GM18867 (cell line): ENCODE results near the gene POLD4.

Source experiments
- ATAC-seq: cut with Tn5 transposase; IDR thresholded peaks from one replicate; pipeline ENCODE4 v1.9.1; 2021; ENCODE audit warnings: mild to moderate bottlenecking, moderate library complexity; ENCODE audit not compliant: unreplicated experiment

POLD4 gene

GRCh38 chr11:67389477-67389876, 36.1 kb upstream of the POLD4 start:
- no peak for ATAC-seq

DNA sequence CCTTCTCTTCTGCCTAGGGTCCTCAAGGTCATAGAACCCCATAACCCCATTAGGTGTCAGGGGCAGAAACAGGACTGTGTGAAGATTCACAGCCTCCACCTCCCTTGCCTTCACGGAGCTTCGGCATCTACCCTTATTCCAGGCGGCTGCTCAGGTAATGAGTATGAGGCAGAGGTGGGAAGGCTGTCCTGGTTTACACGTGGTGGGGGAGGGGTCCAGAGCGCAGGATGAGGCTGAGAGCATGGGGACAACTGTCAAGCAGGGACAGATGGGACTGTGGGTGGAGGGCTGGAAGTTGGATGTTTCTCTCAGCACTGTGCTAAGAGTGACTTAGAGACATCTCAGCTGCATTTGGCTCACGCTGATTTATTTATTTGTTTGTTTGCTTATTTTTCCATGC, 34.2 kb upstream of the POLD4 start:
- ATAC-seq: no peak

DNA sequence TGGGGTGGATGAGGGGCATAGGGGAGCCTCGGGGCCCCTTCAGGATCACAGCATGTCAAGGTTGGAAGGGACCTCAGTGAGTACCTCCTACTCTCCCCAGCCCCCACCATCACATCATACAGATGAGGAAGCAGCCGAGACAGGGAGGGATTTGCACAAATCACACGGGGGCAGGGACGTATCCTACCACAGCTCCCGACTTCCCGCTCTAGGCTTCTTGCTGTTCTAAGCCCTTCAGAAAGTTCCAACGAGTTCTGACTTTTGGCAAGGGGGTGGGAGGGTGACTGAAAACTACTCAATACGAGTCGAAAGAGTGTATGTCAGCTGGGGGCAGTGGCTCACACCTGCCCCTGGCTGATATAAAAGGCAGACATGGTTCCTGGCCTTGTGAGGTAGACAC, 33.7 kb upstream of the POLD4 start:
- no peak for ATAC-seq

DNA sequence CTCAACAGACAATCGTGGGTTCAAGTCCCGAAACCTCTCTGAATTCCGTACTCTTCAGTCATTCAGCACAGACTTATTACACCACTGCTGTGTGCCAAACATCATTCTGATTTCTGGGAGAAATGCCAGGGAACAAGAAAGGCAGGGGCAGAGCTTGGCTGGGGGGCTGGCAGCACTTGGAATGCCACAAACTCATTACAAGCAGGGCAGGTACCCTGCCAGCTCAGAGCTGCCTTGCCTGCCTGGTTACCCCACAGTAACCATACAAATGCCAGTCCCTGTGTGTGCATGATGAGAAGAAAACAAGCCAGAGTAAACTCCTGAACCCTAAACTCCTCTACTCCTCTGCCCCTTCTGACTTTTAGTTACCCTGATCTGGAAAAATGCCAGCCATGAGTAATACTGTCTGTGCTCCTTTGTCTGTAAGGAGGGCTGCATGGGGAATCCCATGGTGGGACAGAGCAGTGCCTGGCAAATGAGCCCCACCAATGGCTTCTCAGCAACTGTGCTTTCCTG, 31.6 kb upstream of the POLD4 start:
- no peak for ATAC-seq

GRCh38 chr11:67382276-67383136, 29.2 kb upstream of the POLD4 start:
- ATAC-seq: no peak

DNA sequence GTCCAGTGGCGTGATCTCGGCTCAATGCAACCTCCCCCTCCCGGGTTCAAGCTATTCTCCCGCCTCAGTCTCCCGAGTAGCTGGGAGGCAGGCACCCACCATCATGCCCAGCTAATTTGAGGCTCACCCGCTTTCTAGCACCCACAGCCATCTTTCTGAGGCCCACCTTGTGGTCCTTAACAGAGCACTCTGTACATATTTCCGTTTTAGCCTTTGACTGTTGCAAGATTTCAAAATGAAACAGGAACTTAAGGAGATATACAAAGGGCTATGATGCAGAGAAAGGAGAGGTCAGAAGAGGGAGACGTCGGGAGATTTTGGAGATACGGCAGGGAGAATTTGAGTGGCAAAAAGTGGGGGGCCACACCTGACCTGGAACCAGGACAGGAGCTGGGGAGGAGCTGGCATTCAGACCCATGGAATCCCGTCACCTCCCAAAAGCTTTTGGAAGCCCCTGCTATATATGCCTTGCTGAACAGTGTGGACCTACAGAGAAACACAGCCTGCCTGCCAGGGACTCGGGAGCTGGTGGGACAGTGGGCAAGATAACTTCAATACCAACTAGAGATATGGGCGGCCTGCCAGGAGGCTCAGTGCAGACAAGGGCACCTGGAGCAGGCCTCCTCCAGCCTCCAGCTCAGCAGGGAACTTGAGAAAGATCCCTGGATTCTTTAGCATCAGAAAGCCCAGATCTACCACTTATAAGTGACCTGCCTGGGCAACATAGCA, 28.1 kb upstream of the POLD4 start:
- ATAC-seq: no peak

DNA sequence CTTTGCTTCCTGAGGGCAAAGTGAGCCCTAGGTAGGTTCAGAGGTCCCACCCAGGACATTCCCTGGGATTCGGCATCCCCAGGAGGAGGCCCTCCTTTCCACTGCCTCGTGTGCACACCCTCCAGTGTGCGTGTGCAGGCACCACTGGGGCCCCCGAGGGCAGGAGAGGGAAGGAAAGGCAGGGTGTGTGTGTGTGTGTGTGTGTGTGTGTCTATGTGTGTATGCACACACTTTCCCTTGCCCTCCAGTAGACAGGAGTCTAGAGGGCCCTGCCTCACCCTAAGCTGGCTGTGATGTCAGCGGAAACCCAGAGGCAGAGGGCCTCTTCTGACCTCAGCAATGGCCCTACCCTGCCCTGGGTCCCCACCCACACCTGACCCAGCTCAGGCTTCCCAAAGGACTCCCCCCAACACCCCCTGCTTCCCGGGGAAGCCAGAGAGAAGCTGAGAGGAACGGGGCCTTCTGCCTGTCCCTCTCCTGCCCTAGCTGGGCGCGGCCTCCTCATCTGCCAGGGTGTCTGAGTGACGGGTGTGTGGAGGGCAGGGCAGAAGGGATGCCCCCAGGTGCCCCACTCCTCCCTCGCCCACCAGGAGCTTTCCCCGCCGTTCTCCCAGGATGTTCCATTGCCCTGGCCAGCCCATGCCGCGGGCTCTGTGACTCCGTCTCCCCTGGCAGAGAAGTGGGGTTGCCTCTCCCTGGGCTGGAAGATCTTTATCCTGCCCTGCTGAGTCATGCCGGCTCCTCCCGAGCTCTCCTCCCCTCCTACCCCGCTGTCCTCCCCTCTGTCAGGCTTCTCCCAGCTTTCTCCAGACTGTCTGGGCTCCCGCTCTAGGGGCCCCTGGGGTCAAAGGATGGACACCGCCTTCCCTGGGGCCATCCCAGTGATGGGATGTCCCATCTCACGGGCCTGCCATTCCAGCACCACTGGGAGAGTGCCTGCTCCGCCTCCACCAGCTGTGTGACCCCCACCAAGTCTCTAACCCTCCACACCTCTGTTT, 26.0 kb upstream of the POLD4 start:
- no peak for ATAC-seq

GRCh38 chr11:67378544-67378943, 25.2 kb upstream of the POLD4 start:
- ATAC-seq: no peak

GRCh38 chr11:67376873-67377808, 23.8 kb upstream of the POLD4 start:
- ATAC-seq: no peak

GRCh38 chr11:67376063-67376820, 22.9 kb upstream of the POLD4 start:
- ATAC-seq: no peak

GRCh38 chr11:67375320-67376055, 22.1 kb upstream of the POLD4 start:
- ATAC-seq: no peak

DNA sequence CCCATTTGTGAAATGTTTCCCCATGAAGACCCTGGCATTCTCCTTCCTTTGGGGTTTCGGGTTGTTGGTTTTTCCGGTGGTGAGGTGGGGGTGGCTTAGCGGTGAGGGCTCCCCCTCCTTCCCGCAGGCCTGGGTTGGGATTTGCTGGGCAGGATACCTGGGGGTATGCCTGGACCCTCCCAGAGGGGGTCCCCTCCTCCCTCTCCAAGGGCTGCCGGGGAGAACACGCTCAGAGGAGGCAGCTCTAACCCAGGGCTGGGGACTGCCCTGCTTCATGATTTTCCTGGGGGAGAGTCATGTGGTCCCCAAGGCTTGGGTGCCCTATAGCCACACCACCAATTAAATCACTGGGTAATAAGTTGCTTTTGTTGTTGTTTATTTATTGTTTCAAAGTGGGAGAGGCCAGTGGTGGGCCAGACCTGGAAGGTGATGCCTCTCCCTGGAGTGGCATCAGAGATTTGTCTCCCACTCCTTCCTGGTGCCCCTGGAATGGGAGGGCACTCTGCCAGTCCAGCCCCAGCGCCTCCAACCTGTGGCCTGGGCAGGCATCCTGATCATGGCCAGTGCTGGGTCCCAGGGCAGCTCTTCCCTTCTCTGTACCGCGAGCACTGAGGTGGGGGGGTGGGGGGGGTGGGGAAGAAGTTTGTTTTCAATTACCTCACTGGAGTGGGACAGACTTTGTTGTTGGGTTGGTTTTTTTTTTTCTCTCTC, 21.4 kb upstream of the POLD4 start:
- ATAC-seq: no peak

DNA sequence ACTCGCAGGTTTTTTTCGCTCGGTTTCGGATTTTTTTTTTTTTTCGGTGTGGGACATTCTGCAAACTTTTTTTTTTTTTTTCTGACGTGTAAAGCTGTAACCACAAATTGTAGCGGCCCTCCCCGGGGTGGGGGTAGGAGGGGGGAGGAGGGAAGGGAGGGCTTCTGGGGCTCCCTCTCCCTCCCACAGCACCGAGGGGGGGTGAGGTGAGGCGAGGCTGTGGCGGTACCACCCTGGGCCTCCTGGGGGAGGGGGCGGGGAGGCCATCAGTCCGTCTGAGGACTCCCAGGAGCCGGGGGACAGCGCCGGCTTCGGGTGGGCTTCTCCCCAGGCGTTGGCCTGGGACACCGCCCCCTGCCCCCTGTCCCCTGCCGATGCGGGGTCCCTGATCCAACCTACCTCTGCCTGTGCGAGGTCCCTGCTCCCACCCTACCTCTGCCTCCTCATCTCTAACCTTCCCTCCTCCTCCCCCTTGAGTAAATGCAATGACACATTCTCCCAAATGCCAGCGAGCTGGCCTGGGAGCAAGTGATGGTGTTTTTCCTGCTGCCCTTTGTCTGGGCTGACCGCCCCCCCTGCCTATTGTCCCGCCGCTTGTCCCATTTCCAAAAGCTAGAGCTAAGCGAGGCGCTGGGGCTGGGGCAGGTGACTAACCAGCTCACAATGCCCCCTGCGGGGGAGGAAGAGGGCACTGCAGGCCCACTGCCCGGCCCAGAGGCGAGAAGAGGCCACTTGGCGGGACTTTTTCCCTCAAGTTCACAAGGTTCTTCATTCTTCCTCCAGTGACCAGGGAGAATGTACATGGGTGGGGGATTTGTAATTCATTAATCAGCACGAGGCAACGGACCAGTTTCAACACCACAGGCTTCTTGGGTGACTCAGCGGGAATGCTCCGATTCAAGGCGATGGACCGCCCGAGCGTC, 20.6 kb upstream of the POLD4 start:
- ATAC-seq: no peak

GRCh38 chr11:67372993-67373647, 19.8 kb upstream of the POLD4 start, which contains the start of gene CLCF1:
TSS of gene CLCF1 (minus strand) at chr11:67373598. CDS start at chr11:67373539, 59 bp downstream.
- no peak for ATAC-seq

DNA sequence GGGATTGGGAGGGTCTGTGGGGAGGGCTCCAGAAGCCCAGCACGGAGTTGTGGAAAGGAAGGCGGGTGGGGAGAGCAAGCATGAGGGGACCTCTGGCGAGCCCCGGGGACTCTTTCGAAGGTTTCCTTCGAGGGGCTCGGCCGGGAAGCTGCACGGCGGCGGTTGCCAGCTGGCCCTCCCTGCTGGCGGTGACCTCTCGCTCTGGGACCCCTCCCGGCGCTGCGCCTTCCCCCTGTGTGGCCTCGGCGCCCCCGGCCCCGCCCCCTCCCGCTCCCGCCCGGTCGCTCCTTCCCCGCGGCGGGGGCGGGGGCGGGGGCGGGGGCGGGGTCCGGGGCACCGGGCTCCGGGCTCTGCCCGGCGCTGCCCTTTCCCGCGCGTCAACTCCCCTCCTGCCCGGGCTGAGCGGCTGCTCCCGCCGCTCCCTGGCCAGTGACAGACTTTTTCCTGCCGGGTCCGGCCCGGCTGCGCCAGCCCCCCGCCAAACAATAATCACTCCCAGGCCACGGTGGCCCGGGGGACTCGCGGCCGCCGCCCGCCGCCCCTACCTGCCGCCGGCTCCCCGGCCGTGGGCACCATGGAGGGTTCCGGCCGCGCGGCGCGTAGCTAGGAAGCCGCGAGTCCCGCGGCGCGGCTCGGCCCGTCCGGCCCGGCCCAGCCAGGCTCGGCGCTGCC, 19.1 kb upstream of the POLD4 start:
- no peak for ATAC-seq
